Measurements from ENCODE around the gene HIVEP2. TPM values are rescaled to one million over a fixed set of nuclear protein-coding genes. Genes with fewer than 3 reads are reported as not detected.

Gene HIVEP2
- total RNA-seq, 1 donor from 2014 or later: 10.6 TPM

DNA sequence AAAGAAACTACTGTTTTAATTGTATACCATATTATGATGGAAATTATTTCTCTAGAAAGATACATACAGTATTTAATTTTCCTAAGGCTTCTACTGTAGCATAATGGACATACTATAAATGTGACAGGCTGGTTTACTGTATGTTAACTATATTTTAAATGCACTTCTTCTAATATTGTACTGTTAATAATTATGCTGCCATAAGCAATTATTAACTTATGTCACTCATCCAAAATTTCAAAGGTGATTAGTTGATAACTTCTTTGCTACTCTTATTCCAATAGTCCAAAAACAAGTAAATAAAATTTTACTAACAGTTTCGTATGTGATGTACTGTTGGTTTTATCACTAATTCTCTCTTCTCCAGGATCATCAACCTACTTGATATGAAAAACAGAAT is 28.1 kb downstream of the HIVEP2 start:
- no peak for DNase-seq

DNA sequence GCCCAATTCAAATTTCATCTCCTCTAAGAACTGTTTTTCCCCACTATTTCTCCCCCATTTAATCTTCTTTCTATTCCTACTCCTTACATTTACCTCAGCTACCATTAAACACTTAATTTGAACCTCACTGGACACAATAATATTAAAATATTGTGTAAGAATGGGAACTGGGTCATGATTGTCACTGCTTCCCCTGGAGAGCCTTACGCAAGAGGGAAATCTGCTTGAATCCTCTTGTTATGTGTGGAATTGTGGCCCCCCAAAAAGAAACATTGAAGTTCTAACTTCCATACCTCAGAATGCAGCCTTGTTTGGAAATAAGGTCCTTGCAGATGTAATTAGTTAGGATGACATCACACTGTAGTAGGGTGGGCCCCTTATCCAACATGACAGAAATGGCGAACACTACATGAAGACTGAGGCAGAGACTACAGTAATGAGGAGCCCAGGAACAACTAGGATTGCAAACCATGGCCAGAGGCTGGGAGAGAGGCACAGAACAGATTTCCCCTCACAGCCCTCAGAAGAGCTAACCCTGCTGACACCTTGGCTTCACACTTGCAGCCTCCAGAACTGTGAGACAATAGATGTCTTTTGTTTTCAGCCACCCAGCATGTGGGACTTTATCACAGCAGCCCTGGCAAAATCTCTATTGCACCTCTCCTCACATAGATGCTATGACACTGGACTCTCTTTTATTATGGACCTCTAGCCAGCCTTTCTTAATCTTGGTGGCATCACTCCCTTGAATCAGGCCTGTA is 29.9 kb downstream of the HIVEP2 start:
- DNase-seq: no peak

DNA sequence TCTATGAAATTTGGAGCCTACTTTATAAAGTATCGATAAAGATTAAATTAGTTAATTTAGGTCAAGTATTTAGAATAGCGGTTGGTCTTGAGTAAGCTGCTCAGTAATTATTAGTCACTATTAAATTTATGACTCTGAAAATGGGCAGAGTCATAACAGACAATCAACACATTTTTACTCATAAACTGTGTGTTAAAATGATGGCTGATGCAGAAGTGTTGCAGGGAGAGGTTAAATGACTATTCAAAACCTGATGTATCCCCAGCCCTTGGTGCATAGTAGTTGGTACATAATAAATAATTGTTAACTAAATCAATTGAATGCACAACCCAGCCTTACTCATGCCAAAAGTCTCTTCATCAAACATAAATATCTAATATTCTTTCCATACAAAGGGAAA is 30.6 kb downstream of the HIVEP2 start:
- no peak for DNase-seq

DNA sequence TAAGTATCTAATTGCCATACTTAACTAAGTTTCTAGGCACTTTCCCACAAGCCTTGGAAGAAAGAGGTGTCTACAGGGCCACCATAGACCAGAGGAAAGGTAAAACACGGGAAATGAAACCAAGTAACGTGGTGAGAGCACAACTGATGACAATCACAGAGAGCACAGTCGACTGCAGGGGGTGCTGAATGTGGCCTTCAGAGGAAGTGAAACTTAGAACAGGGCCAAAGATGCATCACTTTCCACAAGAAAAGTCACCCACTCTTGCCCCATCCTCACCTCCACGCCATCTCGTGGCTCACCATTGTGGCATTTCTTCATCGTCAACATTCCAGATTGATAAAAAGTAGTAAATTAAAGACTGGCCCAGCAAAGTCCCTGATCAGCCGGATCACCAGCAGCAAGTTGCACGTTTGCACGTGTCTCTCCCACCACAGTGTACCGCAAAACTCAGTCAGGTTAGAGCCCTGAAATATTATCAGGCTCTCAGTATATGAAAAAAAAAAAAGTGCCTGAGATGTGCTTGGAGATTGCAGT is 31.4 kb downstream of the HIVEP2 start:
- DNase-seq: no peak

DNA sequence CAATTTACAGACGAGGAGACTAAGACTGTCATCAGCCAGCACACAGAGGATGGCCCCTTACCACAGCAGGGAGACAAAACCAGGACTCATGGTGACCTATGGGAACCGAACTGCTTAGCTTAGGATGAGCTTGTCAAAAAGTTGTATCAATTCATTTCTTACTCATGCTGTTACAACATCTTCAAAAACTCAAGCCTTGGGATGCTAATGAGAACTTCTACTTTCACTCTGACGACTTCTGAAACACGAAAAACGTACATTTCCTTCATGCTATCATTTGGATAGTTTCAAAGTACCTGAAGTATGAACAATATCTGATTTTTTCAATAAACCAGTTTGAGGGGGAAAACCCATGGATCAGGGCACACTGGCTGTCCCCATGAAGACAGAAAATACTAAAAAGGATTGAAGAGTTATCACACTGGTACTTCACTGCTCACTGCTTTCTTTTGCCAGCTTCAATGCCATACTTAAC is 31.9 kb downstream of the HIVEP2 start:
- DNase-seq: no peak

DNA sequence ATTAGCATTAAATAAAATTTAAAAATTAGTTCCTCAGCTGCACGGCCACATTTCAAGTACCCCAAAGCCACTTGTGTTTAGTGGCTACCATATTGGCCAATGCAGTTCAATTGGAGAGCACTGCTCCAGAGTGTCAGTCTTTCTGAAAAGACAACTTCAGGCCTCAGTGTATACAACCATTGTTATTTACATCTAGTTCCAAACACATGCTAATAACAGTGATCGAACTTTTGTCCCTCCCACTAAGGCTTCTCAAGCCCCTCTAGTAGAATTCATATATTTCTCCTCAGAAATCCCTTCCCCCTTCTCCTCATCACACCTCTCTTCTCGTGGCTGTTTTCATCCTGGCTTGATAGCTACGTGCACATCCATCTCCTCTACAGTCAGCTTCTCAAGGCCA is 32.9 kb downstream of the HIVEP2 start:
- DNase-seq: no peak

DNA sequence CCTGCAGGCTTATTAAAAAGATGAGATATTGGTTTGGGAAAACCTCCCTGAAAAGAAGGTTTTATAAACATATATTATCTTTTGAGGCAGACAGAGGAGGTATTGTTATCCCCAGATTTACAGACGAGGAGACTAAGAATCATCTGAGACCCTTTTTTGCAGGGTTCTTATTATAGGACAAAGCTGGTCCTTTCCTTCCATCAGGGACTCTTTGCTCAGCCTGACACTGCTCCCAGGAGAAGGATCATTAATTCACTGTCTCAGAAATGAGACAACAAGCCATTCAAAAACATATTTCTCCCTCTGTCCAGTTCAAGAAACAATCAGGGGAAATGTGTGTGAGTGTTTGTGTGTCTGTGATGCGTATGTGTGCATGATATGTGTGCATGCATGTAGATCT is 33.5 kb downstream of the HIVEP2 start:
- no peak for DNase-seq

DNA sequence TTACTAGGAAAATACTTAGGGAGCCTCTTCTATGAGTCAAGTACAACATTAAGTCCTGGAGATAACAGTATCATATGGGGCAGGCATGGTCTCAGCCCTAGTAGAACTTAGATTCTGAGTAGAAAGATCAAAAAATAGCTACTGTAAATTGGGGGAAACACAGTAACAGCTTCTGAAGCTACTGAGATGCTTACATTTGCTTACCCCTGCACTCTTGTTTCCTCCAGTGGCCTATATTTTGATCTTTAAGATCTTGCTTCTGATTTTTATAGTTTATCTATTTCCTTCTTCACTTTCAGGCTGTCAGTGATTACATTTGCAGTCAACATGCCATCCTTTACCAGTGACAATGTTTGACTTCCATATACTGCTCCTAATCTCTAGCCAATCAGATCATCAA is 35.3 kb downstream of the HIVEP2 start:
- DNase-seq: no peak

DNA sequence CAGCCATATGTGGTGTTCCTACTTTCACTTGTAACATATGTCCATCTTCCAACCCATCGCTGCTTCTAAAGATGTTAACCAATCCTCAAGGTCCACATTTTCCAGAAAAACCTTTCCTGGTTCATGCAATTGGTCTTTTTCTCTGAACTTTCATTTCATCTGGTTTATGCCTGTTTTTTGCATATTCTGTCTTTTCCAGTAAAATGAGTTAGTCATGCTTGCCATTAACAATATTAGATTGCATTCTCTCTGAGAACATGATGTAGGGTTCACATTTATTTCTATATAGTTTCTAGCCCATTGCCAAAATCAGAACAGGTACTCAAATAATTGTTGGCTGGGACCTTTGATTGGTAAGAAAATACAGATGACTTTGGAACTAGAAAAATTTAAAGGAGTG is 36.7 kb downstream of the HIVEP2 start:
- no peak for DNase-seq

DNA sequence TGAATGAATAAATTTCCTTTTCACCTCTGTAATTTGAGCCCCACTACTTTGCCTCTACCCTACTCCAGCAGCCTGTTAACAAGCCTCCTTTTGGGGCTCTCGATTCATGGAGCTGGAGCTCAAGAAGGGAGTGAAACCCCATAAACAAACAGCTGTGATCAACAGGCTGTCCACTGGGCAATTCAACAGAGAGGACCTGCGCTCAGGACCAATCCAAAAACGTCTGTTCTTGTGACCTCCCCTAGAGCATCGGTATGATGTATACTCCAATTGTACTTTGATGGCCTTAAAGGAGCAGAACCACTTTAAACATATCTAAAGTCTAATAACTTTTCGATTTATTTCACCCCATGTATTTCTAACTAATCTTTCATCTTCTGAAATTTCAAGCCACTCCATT is 37.4 kb downstream of the HIVEP2 start:
- DNase-seq: no peak

DNA sequence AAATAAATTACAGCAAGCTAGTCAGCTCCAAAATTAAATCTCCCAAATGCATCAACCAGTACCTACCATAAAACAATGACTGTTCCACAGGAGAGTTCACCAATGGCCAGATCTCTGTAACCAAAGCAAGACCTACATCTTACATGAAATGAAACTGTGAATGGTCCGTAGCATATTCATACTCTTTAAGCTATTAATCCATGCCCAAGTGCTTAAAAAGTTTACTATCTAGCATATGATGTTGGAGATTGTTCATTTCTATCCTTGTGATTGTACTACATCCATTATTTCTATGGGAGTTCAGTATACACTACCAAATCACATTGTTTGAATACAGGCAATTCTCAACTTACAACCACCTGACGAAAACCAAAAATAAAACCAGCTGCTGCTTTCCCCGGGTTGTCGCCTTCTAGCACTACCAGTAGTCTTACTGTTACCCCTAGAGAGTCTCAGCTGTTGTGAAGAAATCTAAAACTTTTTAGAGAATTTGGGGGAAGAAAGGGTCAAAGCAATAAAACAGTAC is 38.0 kb downstream of the HIVEP2 start:
- DNase-seq: no peak

DNA sequence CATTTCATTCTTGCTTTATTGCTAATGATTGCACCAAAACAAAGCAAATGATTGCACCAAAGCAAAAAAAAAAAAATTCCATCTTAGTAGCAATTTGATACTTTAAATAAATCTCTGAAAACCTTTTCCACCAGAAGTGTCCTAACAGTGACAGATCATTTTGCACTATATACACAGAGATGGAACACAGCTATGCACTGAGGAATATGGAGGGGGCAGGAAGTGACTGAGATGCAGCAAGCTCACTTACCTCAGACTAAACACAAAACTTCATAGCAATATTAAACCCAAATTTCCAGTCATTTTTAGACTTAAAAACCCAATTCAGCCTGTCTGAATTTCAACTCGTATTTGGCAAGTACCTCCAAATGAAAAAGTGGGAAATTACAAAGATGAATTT is 41.2 kb downstream of the HIVEP2 start:
- no peak for DNase-seq

DNA sequence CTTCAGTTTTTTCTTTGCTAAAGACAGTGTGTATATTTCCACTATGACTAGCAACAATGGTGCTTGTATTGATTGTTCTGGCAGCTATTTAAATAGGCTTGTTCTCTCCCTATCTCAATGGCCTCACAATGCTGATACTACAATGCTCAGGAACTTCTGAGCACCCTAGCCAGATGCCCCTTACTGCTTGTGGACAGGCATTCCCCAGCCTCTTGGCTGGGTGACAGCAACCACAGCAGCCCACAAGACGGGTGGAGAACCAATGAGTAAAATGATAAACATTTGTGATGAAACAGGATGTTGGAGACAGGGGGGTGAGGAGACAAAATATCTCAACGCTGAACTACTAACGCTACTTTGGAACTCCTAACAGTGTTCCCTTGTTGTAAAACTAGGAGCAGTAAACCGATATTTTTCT is 42.3 kb downstream of the HIVEP2 start:
- DNase-seq: peak; percentile 76

DNA sequence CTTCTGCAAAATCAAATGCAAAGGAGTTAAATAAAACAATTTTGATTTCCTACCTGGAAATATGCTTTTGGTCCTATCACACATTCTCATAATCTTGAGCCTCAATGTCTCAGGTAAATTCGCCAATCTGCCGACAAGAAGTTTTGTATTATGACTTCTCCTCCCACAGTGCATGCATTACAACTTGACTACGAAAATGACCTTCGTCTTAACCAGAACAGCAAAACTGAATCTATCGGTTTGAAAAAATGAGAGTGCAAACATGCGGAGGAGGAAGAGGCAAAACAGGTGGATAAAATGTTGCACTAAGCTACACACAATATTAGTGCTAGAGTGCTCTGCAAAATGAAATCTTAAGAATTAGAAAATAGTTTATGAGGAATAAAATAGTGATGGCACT is 43.4 kb downstream of the HIVEP2 start:
- DNase-seq: no peak

DNA sequence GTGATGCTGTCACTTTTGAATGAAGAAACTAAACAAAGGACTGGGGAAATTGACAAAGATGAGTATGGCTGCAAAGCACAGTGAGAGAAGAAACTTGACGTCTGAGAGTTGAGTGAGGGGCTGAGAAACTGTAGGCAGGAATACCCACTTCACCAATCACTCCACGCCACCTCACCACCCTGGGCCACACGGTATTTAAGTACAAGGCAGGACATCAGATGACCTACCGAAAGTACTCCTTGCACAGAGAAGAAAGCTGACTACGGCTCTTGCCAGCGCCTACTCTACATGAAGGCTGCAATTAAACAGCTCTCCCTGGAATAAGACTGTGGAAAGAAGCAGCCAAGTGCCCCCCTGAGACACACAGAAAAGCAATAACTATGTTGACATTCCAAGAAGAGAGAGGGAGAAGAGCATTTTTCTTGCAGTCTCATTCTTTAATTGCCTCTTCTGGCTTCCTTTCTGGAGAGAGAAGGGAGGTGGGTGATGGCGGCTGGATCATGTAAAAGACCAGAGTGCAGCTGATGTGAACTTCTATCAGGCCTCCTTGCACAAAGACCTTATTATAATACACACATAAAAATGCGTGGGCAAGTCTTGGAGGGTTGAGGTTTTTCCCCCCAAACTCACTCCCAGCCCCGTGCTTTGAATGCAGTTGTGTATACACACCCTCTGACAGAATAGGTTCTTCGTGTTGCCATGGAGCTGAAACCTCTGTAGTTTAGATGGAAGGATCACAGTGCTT is 44.6 kb downstream of the HIVEP2 start:
- DNase-seq: no peak

DNA sequence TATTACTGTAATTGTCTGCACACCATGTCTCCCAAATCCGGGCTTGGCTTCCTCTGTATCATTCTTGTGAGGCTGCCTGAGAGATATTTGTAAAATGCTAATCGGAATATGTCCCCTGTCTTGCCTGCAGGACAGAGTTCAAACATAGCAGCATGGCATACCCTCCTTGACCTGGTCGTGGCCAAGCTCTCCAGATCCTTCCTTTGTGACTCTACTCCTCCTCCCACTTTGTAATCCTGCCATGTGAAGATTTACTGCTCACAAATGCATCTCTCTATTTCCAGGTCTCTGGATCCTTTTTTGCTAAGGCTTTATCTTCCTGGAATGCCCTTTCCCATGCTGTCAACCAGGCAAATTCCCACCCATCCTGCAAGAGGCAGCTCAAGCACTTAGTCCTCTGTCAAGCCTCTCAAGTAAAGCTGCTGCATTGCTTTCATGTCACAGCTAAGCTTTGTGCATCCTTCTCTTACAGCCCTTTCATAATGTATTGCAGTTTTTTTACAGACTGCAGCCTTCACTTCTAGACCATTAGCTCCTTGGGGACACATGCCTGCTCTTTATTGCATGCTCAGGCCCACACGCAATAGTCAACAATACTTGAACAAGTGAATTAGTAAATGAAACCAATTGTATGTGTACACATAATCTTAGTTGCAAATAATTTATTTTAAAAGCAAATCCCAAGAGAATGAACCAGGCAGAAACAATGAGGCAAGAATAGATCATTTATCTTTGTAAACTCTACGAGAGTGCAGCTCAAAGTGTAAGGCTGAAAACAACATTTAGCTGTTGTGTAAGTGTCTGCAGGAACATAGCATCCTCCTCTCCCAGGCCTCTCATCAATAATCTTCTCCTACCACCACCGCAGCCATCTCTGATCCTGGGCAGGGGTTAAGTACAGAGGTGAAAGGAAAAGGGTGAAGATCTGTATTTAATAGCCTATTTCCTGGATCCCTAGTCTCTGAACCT is 45.8 kb downstream of the HIVEP2 start:
- no peak for DNase-seq

DNA sequence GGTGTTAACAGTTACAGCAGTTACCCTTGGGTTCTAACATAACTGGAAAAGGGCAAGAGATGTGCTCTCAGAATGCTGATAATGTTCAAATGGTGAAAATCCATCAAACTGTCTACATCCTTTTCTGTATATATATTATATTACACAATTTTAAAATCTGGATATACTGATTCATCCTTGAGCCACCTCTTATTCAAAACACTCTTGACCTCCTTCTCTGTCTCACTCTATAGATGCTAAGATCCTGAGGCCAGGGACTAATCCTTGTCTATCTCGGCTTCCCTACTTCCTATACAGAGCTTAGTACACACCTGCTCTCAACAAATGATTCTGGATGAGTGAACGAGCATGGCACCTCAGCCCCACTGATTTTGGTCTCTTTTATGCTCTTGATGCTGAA is 47.3 kb downstream of the HIVEP2 start:
- no peak for DNase-seq

DNA sequence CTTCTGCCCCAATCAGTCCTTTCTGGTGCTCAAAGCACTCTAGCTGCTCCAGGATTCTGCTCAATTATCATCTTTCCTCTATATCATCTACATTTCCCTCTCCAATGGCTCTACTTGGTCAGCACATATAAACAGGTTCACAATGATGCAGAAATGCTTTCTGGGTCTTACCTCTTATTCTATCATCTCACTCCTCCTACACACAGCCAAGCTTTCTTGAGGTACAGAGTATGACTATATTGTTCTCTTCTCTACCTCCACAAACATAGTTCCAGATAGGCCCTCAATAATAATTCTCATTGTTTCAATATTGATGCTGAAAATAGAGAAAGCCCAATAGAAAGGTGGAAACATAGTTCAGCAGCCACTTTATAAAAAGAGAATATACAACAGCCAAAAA is 48.2 kb downstream of the HIVEP2 start:
- no peak for DNase-seq

DNA sequence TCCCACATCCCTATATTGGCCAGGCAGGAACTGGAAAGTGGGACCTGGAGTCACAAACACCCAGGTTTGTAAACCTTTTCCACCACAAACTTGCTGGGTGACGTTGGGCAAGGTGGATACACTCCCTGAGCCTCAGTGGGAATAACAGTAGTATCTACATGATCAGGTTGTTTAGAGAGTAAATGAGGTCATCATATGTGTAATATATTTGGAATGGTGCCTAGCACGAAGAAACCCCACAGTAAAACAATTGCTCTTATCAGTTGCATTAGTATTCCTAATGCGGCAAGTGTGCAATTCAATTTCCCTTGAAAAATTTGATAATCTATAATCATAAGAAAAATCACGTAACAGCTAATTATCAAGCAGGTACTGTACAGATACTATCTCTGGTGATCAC is 51.9 kb downstream of the HIVEP2 start:
- peak; percentile 66 for DNase-seq

DNA sequence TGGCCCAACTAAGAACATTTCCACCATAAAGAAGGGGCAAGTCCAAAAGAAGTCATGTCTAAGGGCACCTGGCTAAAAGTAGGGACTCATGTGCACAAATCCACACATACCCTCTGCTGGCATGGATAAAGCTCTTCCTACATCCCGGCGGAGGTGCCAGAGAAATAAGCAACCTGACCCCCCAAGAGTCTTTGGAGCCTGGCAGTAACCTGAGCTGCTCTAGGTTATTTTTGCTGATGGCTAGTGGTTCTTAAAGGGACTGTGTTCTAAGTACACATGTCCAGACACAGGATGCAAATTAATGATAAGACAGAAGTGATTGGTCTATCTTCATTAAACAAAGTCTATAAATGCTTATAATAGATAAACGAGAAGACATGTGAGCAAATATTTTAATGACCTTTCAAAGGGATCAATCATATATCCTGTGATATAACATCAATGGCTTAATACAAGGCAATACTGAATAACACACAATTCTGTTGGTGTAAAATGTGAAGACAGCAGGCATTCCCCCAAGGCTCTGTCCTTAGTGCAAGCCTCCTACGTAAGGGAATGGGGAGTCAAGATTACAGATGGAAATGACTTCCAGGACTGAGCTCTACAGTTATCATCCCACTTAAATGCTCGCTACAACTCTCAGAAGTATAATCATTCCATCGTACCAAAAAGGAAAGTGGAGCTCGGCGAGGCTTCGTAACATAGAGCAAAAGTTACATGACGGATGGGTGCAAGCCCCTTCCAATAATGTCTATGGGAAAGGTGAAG is 52.5 kb downstream of the HIVEP2 start:
- no peak for DNase-seq

DNA sequence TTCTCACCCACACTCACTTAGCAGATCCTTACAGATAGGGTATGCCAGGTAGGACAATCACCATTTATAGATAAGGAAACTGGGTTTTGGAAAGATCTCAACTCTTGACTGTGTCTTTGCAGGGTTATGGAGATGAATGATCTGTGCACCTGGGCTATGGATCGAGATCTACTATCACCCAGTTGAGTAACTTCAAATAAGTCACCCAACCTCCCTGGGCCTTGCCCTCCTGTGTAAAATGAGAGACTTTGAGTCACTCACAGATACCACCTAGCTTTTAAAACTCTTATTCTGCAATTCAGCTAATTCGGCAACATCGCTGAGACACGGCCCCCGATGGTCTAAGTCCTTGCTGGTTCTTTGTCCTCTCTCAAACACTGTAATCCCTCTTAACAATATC is 53.5 kb downstream of the HIVEP2 start:
- DNase-seq: no peak

DNA sequence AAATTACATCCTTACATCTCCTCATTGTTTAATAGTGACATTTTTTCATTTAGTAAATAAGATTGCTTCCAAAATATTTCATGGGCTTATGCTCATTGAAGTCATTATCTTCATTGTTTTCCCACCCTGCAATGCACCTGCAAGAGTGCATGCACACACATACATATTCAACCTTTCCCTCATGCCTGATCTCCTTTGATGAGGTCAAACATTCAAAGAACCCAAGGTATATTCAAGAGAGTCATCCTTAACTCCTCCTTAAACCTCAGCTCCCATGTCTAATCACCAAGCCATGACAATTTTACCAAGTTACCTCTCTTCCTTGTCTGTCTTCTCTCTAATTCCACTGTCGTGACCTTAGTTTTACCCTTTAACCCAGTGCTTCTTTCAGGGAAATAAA is 56.5 kb downstream of the HIVEP2 start:
- no peak for DNase-seq

All from dermis blood vessel endothelial cell (primary cell).